Measurements from ENCODE around the gene GPAT3. TPM values are rescaled to one million over a fixed set of nuclear protein-coding genes. Genes with fewer than 3 reads are reported as not detected.

Gene GPAT3
- total and polyA plus RNA-seq, 2 of the 8 experiments (the other 6 are each of a cell fraction or from before 2014, with no cell fraction given) = 0.23 to 2.0 TPM

- H3K79me2 ChIP-seq (ENCODE audit: control insufficient read depth in 1 of 2, insufficient read depth in 2 of 2, low read length in 2 of 2) = no peaks in the 10 kb centered on the region
- no peaks in the 10 kb centered on the region for H3K9me3 ChIP-seq (ENCODE audit: insufficient read depth in 2 of 2, low read depth in 1 of 2, low read length in 1 of 2)
- no peak overlapping the region for H3K23ac ChIP-seq (ENCODE audit: insufficient read length)
- H4K8ac ChIP-seq (ENCODE audit: extremely low read depth, insufficient read depth, low read length) = no peak overlapping the region
- H2BK120ac ChIP-seq (replicated peaks; ENCODE audit: low read depth, low read length) = no peak overlapping the region
- POLR2A ChIA-PET (ENCODE audit: partially characterized antibody) = no interaction called here
- H3K27me3 ChIP-seq (replicated peaks in 1 of 4; ENCODE audit: control insufficient read depth in 3 of 4, extremely low read depth in 1 of 4, insufficient read depth in 3 of 4, low read length in 3 of 4) = no peaks in the 10 kb centered on the region
- no peaks in the 10 kb centered on the region for H3K36me3 ChIP-seq (ENCODE audit: control insufficient read depth in 2 of 4, insufficient read depth in 4 of 4, low read length in 3 of 4)
- WGBS, 2 experiments (ENCODE audit: extremely low coverage in 1 of 2, insufficient coverage in 1 of 2, insufficient read length in 1 of 2, insufficient replicate concordance in 2 of 2, low coverage in 1 of 2, low lambda C conversion rate in 2 of 2, missing lambda C conversion rate in 1 of 2) = 87% methylated on average over 4 of the region's 4 CpGs; no CpG with 5 or more reads in 1 of the 2 experiments
- H3K14ac ChIP-seq (ENCODE audit: insufficient read length) = no peak overlapping the region
- H3K4me3 ChIP-seq (ENCODE audit: extremely low read depth in 1 of 4, insufficient read depth in 2 of 4, low read depth in 3 of 4, low read length in 4 of 4) = no peak overlapping the region
- no peak overlapping the region for H3K18ac ChIP-seq (ENCODE audit: extremely low read depth, low read length)
- H2BK5ac ChIP-seq (ENCODE audit: low read depth, low read length) = no peak overlapping the region
- H2AFZ ChIP-seq (ENCODE audit: low read length) = no peak overlapping the region
- no peak overlapping the region for H3K4ac ChIP-seq (replicated peaks; ENCODE audit: insufficient read length, low read depth, low read length)
- no peak overlapping the region for H2AK5ac ChIP-seq (ENCODE audit: low read depth, low read length)
- H4K5ac ChIP-seq (ENCODE audit: insufficient read length, low read depth, low read length) = no peak overlapping the region
- no peak overlapping the region for H2BK15ac ChIP-seq (ENCODE audit: low read length)
- no peaks in the 10 kb centered on the region for H3K23me2 ChIP-seq (ENCODE audit: low read depth, low read length)
- no peak for FAIRE-seq
- no peaks in the 10 kb centered on the region for H4K20me1 ChIP-seq (replicated peaks in 1 of 2; ENCODE audit: control insufficient read depth in 1 of 2, insufficient read depth in 2 of 2, low read length in 2 of 2)
- no peak for DNase-seq (ENCODE audit: low read depth in 1 of 2, low spot score in 2 of 2)
- H3K79me1 ChIP-seq (ENCODE audit: low read depth, low read length) = no peaks in the 10 kb centered on the region
- H4K91ac ChIP-seq (replicated peaks; ENCODE audit: insufficient read length, low read length) = no peak overlapping the region
- no peak overlapping the region for H3K56ac ChIP-seq (replicated peaks; ENCODE audit: insufficient read length, low read depth, low read length)
- H2BK12ac ChIP-seq (ENCODE audit: low read depth, low read length) = no peak overlapping the region
- H3K27ac ChIP-seq (ENCODE audit: low read depth, low read length) = no peak overlapping the region
- no peaks in the 10 kb centered on the region for H3K4me1 ChIP-seq (replicated peaks in 1 of 4; ENCODE audit: control insufficient read depth in 3 of 4, insufficient read depth in 4 of 4, low read length in 3 of 4)
- H2BK20ac ChIP-seq (ENCODE audit: low read length) = no peak overlapping the region
- no peak overlapping the region for H3K4me2 ChIP-seq (ENCODE audit: insufficient read depth in 1 of 2, low read depth in 2 of 2, low read length in 2 of 2)
- no peak overlapping the region for H3K9ac ChIP-seq (replicated peaks in 1 of 4; ENCODE audit: extremely low read depth in 1 of 4, low read depth in 3 of 4, low read length in 3 of 4)
- CTCF ChIA-PET (ENCODE audit: partially characterized antibody) = interaction anchor here (1.0 to 4.8 kb wide), 12 partner anchors 9 to 941 kb away, joined by 3 to 58 read pairs (median 6); partner anchors contain the start of gene GPAT3
- TF ChIP-seq GTF2F1 (IDR thresholded peaks at IDR 0.05; ENCODE audit: borderline replicate concordance, low read depth, low read length) (no peak), CTCF (IDR thresholded peaks at IDR 0.05; ENCODE audit: control extremely low read depth in 1 of 3, insufficient read depth in 1 of 3, low read depth in 1 of 3, low read length in 3 of 3) (no peak), SIX5 (IDR thresholded peaks at IDR 0.05; ENCODE audit: low read depth, low read length) (no peak), MAX (IDR thresholded peaks at IDR 0.05) (no peak), ZNF274 (IDR thresholded peaks at IDR 0.05; ENCODE audit: borderline replicate concordance, extremely low read depth, low read length) (no peak), RNF2 (IDR thresholded peaks at IDR 0.05; ENCODE audit: borderline replicate concordance, low read depth, low read length, missing control alignments, poor library complexity, severe bottlenecking) (no peak), CHD1 (IDR thresholded peaks at IDR 0.05; ENCODE audit: low read depth, low read length) (no peak), RBBP5 (IDR thresholded peaks at IDR 0.05; ENCODE audit: borderline replicate concordance, low read depth, low read length) (no peak), SP1 (IDR thresholded peaks at IDR 0.05; ENCODE audit: low read depth, low read length) (no peak), YY1 (IDR thresholded peaks at IDR 0.05; ENCODE audit: low read depth, low read length) (no peak), CEBPB (IDR thresholded peaks at IDR 0.05; ENCODE audit: low read depth, low read length) (no peak), POU5F1 (IDR thresholded peaks at IDR 0.05; ENCODE audit: low read depth, low read length) (no peak), SP4 (IDR thresholded peaks at IDR 0.05; ENCODE audit: low read length) (no peak)
Measured at GRCh38 chr4:83510442-83510841, 25.5 kb upstream of the GPAT3 start.

Data from H1 (cell line).